Left cardiac atrium (tissue), 4 donors: Measurements from ENCODE around the gene SLC4A7. TPM values are rescaled to one million over a fixed set of nuclear protein-coding genes. Genes with fewer than 3 reads are reported as not detected.

Experiments used
- ATAC-seq, 2 donors: fragments of 200-7000 bp; cut with Tn5 transposase; one replicate each; pipeline ENCODE4 v1.9.1; 2020; ENCODE audit warnings: mild to moderate bottlenecking in 2 of 2, moderate library complexity in 2 of 2
- DNase-seq: peaks from one replicate; pipeline ENCODE4 v3.0.0-alpha.2; 2020
- intact Hi-C, 2 donors: fragments of 100-400 bp; cut with DNase I; formaldehyde crosslinking; loops; one replicate each; pipeline versions ENCODE4 v1.14.1 to v1.15.1; 2022 to 2023
- total RNA-seq, 2 donors: library from RNA; stranded (reverse); fragmentation: NEBNext Ultra II Directional; extraction: Animal tissue kit (Norgen Biotek cat#: 25700); gene quantifications; one replicate each; pipeline ENCODE4 v1.2.1, GENCODE V29; 2021
- donor health status: DM: no; HTN: yes; CAD: no.
- donor health status: DM: no; HTN: yes; CAD: no; lungs with severe emphysema.
- donor health status: DM: yes; HTN: yes; CAD: no.
- donor health status: Dilated cardiomyopathy.

SLC4A7 gene
- total RNA-seq, 2 donors from 2014 or later = 17.1 to 23.7 TPM

DNA sequence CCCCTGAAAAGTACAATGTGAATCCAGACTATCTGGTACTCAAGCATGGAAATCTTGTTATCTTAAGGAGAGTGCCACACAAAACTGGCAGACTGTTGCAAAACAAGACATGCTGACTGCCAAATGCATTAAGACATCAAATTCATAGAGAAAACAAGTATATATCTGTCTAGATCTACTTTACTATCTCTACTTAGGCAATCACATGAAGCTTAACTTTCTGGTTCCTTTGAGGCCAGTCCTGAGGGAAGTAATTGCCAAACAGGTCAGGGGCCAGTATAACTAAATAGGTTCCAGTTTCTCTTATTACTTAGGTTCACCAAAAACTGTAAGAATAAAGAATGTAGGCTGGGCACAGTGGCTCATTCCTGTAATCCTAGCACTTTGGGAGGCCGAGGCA, 15.9 kb upstream of the SLC4A7 start:
- ATAC-seq (no peak), DNase-seq (no peak)
- intact Hi-C loops = no loop called here

DNA sequence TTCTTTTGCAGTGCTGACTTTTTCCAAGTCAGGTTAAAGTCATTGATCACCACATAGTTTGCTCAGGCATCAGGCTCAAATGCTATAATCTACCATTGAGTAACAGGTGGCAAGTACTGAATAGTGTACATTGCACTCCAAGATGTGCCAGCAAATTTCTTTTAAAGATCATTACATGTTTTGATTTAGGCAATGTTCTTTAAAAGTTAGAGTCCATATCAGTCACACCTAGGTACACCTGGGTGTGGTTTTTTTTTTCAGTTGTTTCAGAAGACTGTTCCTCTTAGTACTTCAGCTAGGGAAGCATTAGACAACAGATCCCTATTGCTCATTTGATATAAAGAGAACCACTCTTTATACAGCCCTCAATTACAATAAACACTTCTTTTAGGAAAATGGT, 10.6 kb upstream of the SLC4A7 start:
- no peak for ATAC-seq
- intact Hi-C loops = loop anchor here in 1 of 2 donors (10.0 kb wide), 1 partner anchor 80 kb away; no protein-coding TSS in a partner anchor
- DNase-seq = no peak

DNA sequence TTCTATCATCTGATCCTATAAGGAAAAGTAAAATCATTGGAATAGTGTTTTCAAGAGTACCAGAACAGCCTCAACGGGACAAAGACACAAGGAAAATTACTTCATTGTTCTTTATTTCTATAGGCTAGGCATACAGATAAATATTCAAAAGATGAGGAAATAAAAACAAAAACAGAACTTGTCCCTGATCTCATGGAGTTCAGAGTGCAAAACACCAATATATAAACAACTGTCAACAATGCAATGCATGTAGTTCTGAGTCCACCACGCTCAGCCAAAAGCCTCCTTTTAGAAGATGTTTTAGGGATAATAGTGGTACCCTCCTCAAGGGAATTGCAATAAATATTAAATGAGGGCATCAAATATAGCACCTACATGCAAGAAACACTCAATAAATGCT, 4.6 kb upstream of the SLC4A7 start:
- DNase-seq = no peak
- no peak for ATAC-seq
- intact Hi-C loops = loop anchor here in 1 of 2 donors (10.0 kb wide), 1 partner anchor 186 kb away; no protein-coding TSS in a partner anchor

DNA sequence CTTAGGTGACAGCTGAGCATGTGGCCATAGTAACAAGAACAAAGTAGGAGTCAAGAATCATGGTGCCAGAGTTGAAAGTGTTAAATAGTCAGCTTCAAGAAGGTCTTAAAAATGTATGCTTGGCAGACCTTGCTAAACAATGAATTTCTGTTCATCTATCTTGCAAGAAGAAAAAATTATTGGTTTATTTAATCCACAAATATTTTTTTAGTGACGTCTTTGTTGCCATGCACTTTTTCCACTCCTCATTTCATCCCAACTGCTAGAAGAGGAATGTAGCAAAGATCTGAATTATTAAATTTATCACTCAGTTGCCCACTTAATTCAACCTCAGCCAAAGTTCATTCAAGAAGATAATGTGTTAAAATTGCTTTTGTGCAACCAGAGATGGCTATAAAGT, 3.2 kb upstream of the SLC4A7 start:
- ATAC-seq (no peak), DNase-seq (no peak)
- intact Hi-C loops = loop anchor here in 1 of 2 donors (10.0 kb wide), 1 partner anchor 187 kb away; no protein-coding TSS in a partner anchor

GRCh38 chr3:27486336-27486735, 2.2 kb upstream of the SLC4A7 start:
- DNase-seq = no peak
- intact Hi-C loops = loop anchor here in 1 of 2 donors (10.0 kb wide), 1 partner anchor 188 kb away; no protein-coding TSS in a partner anchor
- no peak for ATAC-seq

- DNase-seq (no peak), ATAC-seq (no peak)
- intact Hi-C loops = loop anchor here in 1 of 2 donors (10.0 kb wide), 1 partner anchor 189 kb away; no protein-coding TSS in a partner anchor
Measured at GRCh38 chr3:27485866-27486265, 1.7 kb upstream of the SLC4A7 start.

DNA sequence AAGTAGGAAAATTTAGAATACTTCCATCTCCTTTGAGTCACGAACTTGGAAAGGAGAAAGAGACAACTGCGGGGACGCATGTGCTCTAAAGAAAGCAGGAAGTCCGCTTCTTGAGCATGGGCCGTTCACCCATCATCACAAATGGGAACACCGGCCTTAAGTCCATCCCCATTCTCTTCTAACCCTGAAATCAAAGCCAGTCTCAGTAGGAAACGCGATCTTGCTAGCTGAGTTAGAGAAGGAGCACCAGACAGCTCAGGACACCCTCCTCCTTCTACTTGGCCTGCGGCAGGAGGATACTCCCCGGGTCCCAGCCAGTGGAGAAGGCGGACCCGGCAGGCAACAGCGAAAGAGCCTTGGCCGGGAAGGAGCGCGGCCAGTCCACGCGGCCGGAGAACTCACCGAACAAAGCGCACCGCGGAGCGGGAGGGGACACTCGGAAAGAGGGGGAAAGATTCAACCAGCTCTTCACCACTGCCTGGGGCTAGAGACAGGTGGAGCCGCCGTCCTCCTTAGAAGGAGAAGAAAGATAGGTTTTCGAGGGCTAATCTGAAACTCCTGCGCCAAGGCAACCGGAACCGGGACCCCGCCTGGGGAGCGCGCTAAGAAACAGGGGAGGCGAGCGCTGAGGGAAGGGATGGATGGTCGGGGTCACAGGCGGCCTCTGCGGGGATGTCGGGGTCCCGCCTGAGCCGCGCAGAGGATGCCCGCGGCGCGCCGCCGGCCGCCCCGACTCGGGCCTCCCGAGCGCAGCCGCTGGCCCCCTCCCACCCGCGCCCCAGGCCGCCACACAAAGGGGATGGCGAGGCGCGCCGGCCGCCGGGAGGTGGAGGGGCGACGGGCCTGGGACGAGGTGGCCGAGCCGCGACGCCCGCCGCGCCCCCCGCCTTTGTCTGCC, 818 bp downstream of the SLC4A7 start:
- ATAC-seq = peak; percentile 9 to 33
- intact Hi-C loops = loop anchor here in 1 of 2 donors (10.0 kb wide), 1 partner anchor 191 kb away; no protein-coding TSS in a partner anchor

GRCh38 chr3:27479806-27480543, 4.2 kb downstream of the SLC4A7 start:
- ATAC-seq = no peak
- intact Hi-C loops = loop anchor here in 1 of 2 donors (10.0 kb wide), 1 partner anchor 195 kb away; no protein-coding TSS in a partner anchor
- no peak for DNase-seq

More for the DNA sequence above, 818 bp downstream of the SLC4A7 start:
- DNase-seq = peak; percentile 57

DNA sequence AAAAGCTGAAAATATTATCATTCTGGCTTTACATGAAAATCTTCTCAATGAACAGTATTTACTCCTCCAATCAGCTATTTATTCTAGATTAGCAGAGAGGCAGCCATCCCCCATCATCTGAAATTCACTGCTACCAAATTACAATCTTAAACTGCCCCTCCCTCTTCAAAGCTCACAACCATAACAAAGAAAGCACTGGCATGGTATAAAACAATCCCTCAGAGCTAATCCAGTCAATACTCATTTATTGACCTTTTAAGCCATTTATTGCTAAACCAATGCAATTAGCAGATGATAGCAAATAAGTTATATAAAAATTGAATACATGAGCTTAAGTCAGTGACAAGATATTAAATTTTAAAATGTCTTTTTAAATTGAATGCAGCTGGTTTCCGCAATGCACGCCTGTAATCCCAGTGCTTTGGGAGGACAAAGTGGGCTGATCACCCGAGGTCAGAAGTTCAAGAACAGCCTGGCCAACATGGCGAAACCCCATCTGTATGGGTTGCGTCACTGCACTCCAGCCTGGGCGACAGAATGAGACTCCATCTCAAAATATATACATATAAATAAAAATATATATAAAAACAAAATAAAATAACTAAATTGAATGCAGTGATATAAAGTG, 12.1 kb downstream of the SLC4A7 start:
- DNase-seq (no peak), ATAC-seq (no peak)
- intact Hi-C loops = no loop called here

DNA sequence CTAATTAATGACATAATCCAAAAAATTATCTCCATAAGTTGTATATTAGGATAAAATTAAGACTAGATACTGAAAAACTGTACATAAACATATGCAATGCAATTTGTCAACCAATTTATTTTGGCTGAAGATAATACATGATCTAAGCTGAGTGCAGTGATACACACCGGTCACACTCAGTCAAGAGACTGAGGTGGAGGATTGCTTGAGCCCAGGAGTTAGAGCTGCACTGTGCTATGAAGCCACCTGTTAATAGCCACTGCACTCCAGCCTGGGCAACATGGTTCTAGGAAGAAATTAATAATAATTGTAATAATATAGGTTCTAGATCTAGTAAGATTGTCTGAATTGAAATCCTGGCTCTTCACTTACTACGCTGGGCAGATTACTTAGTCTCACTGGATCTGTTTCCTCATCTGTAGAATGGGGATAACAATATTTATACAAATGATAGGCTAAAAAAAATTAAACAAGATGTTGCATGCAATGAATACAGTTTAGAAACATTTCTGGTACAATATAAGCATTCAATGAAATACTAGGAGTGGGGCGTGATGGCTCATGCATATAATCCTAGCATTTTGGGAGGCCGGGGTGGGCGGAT, 15.8 kb downstream of the SLC4A7 start:
- intact Hi-C loops = no loop called here
- ATAC-seq (peak in 1 of 2 donors; percentile 30), DNase-seq (no peak)

GRCh38 chr3:27467545-27467944, 16.6 kb downstream of the SLC4A7 start:
- intact Hi-C loops = loop anchor here in 1 of 2 donors (2.0 kb wide), 1 partner anchor 155 kb away; no protein-coding TSS in a partner anchor
- DNase-seq = no peak
- ATAC-seq = peak; percentile 68 to 88

GRCh38 chr3:27464646-27465045, 19.5 kb downstream of the SLC4A7 start:
- DNase-seq (no peak), ATAC-seq (no peak)
- intact Hi-C loops = no loop called here

- intact Hi-C loops = no loop called here
- no peak for ATAC-seq
- DNase-seq = no peak
Measured at GRCh38 chr3:27462228-27462627, 22.0 kb downstream of the SLC4A7 start.

GRCh38 chr3:27458929-27459328, 25.3 kb downstream of the SLC4A7 start:
- ATAC-seq = no peak
- intact Hi-C loops = no loop called here

DNA sequence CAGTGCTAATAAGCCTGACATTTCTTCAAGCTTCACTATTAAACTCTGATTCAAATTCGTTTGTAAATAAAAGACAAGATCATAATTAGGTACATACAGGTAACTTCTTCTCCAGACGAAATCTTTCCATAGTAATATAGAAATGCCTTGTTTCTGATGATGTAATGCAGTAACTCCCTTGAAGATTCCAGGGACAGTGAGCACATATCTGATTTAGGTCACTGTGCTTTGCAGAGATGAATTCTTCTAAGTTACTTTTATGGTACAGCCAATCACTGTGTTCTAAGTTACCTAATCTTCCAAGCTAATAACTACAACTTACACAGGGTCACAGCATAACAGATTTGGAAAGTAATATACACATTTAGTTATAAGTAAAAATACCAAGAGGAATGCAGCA, 27.6 kb downstream of the SLC4A7 start:
- intact Hi-C loops = no loop called here
- no peak for DNase-seq
- no peak for ATAC-seq

More at GRCh38 chr3:27458929-27459328, 25.3 kb downstream of the SLC4A7 start:
- DNase-seq = no peak

DNA sequence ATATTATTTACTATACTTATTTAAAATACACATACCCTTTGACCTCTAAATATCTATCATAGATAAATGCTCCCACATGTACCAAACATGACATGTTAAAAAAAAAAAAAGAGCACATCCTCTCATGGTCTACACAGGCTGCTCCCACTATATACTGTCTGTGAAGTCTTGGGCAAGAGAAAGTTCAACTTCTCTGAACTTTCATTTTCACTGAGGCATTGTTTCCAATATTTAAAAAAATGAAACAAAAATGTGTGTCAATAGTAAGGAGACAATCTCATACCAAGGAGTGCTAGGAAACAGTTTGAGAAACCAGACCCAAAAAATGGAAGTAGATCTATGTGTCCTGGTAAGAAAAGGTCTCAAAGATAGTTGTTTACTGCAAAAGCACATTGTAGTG, 29.3 kb downstream of the SLC4A7 start:
- no peak for DNase-seq
- no peak for ATAC-seq
- intact Hi-C loops = no loop called here

GRCh38 chr3:27454461-27454860, 29.7 kb downstream of the SLC4A7 start:
- DNase-seq (no peak), ATAC-seq (no peak)
- intact Hi-C loops = no loop called here

DNA sequence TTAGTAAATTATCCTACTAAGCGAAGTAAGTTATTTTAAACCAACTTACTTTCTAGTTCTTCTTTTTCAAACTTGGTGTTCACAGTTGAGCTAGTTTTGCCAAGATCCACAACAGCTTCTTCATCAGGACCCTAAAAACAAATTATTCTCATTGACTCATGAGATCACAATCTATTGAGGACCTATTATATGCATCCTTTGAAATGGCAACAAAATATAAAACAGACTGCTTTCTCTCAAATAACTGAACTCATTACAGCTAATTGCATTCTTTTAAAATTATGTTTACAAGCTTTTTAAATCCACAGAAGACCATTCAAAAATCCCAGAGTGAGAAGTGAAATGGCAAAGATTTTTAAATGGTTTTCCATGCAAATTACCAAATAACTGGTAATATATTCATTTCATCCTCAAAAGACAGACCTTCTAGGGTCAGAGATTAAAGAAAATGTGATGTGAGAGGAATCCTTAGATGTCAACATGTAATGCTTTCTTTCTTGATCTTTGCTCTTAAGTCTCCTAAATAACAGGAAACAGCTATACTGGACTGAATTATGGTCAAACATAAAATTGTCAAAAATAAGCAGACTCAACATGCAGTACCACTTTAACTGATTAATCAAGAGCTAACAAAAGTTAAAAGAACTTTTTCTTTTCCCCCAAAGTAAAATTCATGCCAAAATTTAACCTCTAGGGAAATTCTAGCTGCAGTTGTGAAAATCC, 31.7 kb downstream of the SLC4A7 start:
- DNase-seq (no peak), ATAC-seq (no peak)
- intact Hi-C loops = no loop called here
